ENCODE measurements around the gene SFPQ.
"Not testable (repeated sequence)": the region's sequence is repeated elsewhere in the genome, so short reads cannot be mapped to it uniquely, and the experiment has no call there.

Gene SFPQ

GRCh38 chr1:35142294-35142693 is 50.7 kb downstream of the SFPQ start:
- not testable (repeated sequence) for DNase-seq

DNA sequence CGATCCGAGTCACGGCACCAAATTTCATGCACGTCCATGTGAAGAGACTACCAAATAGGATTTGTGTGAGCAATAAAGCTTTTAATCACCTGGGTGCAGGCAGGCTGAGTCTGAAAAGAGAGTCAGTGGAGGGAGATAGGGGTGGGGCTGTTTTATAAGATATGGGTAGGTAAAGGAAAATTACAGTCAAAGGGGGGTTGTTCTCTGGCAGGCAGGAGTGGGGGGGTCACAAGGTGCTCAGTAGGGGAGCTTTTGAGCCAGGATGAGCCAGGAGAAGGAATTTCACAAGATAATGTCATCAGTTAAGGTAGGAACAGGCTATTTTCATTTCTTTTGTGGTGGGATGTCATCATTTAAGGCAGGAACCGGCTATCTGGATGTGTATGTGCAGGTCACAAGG is 55.4 kb downstream of the SFPQ start:
- not testable (repeated sequence) for DNase-seq

GRCh38 chr1:35136780-35137179 is 56.2 kb downstream of the SFPQ start:
- no peak for DNase-seq

All from fibroblast of skin of scalp (primary cell).